Tibial nerve (tissue), 4 donors: ENCODE results near the gene DHFR2. TPM values are rescaled to one million over a fixed set of nuclear protein-coding genes. Genes with fewer than 3 reads are reported as not detected.

Experiments
- DNase-seq, 2 donors: peaks; one replicate each; pipeline ENCODE4 v3.0.0-alpha.2; 2019; ENCODE audit warnings: low spot score in 2 of 2
- H3K27ac ChIP-seq, 4 donors: fragments of 200-600 bp; sonication (generic) in 3 of 4; one replicate each; pipeline ENCODE4 v1.5.1; 2017 to 2019; ENCODE audit warnings: mild to moderate bottlenecking in 1 of 4
- H3K27me3 ChIP-seq, 2 donors: fragments of 200-600 bp; sonication (generic) in 1 of 2; one replicate each; pipeline versions ENCODE4 v1.5.1 to v1.6.0; 2017 to 2019
- H3K36me3 ChIP-seq, 3 donors: fragments of 200-600 bp; sonication (generic); one replicate each; pipeline ENCODE4 v1.5.1; 2018 to 2019
- H3K4me1 ChIP-seq, 4 donors: fragments of 200-600 bp; sonication (generic) in 3 of 4; one replicate each; pipeline ENCODE4 v1.5.1; 2017 to 2019
- H3K4me3 ChIP-seq, 4 donors: fragments of 200-600 bp; sonication (generic) in 3 of 4; one replicate each; pipeline ENCODE4 v1.5.1; 2017 to 2019; ENCODE audit warnings: mild to moderate bottlenecking in 1 of 4, moderate library complexity in 1 of 4
- H3K9me3 ChIP-seq, 4 donors: fragments of 200-600 bp; sonication (generic) in 3 of 4; one replicate each; pipeline ENCODE4 v1.5.1; 2017 to 2019
- CTCF ChIP-seq, 5 experiments: fragments of 200-600 bp in 3 of 5; fragments of 450-650 bp in 2 of 5; sonication (generic) in 3 of 5; IDR thresholded peaks; one replicate each; pipeline ENCODE4 v1.5.1; 2016 to 2019; ENCODE audit warnings: antibody characterized with exemption in 5 of 5, mild to moderate bottlenecking in 3 of 5, moderate library complexity in 2 of 5
- EP300 ChIP-seq, 2 donors: sonication (generic); formaldehyde crosslinking; IDR thresholded peaks; one replicate each; pipeline ENCODE4 v1.6.1; 2017; ENCODE audit warnings: antibody characterized with exemption in 2 of 2, mild to moderate bottlenecking in 1 of 2
- POLR2A ChIP-seq, 2 donors: fragments of 450-650 bp; IDR thresholded peaks; one replicate each; pipeline ENCODE4 v1.6.1; 2017; ENCODE audit warnings: antibody characterized with exemption in 2 of 2, mild to moderate bottlenecking in 2 of 2, moderate library complexity in 2 of 2
- WGBS, 2 donors: methylation state at CpG; one replicate each; pipeline ENCODE4 v1.1.5; 2018; 5-methylcytosine and 5-hydroxymethylcytosine counted together
- total RNA-seq, 4 donors: library from RNA; depleted of rRNA; stranded (reverse); fragments of >200 nt; gene quantifications; one replicate each; pipeline ENCODE4 v1.1.0, GENCODE V29; 2016

The DHFR2 gene
- total RNA-seq, 4 donors from 2014 or later = 3.9 to 8.5 (median 4.9) TPM

GRCh38 chr3:94070341-94070911, 7.7 kb upstream of the DHFR2 start:
- WGBS, 2 donors = 92 to 94% methylated on average over 6 of the region's 6 CpGs
- peaks cover 0 to 10% (median 3%) of the 10 kb centered on the region in 4 donors for H3K4me1 ChIP-seq
- no peaks in the 10 kb centered on the region for H3K27me3 ChIP-seq
- H3K4me3 ChIP-seq = no peak overlapping the region
- H3K27ac ChIP-seq = no peak overlapping the region
- DNase-seq = no peak
- peaks cover 0 to 35% (median 0%) of the 10 kb centered on the region in 3 donors for H3K36me3 ChIP-seq
- TF ChIP-seq CTCF (IDR thresholded peaks at IDR 0.05) (no peak), EP300 (IDR thresholded peaks at IDR 0.05) (no peak), POLR2A (IDR thresholded peaks at IDR 0.05) (no peak)
- no peaks in the 10 kb centered on the region for H3K9me3 ChIP-seq

DNA sequence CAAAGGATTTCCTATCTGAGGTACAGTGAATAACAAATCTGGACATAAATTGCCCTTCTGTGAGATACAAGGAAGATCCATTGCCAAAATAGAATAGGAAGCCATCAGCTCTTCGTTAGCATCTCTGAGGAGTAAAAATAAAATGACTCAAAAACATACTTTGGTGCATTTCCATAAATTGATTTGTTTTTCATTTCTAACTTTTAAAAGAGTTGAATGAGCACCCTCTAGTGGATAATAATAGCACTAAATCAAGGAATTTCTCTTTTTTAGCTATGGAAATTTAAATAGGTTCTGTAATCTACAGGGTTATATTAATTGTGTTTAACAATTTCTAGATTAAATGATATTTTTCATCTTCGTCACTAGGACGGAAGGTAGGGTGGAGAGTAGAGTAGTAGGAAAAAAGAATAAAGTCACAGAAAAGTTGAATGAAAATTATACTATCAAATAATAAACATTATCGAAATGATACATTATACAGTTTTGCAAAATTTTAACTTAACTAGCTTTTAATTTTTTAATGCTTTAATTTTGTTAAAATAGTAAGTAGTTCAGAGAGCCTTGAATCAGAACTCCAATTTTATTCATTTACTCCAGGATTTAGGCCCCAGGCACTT, 6.6 kb upstream of the DHFR2 start:
- no peak for DNase-seq
- peaks cover 0 to 21% (median 7%) of the 10 kb centered on the region in 4 donors for H3K4me1 ChIP-seq
- no peaks in the 10 kb centered on the region for H3K27me3 ChIP-seq
- TF ChIP-seq CTCF (IDR thresholded peaks at IDR 0.05) (peak; percentile 45 to 62 (median 48)), POLR2A (IDR thresholded peaks at IDR 0.05) (no peak), EP300 (IDR thresholded peaks at IDR 0.05) (no peak)
- no peak overlapping the region for H3K4me3 ChIP-seq
- H3K9me3 ChIP-seq = no peaks in the 10 kb centered on the region
- H3K27ac ChIP-seq = no peak overlapping the region
- WGBS, 2 donors = 48 to 54% methylated on average over 4 of the region's 4 CpGs
- H3K36me3 ChIP-seq = peaks cover 0 to 35% (median 0%) of the 10 kb centered on the region in 3 donors

- no peaks in the 10 kb centered on the region for H3K9me3 ChIP-seq
- no peak for DNase-seq
- peaks cover 0 to 24% (median 0%) of the 10 kb centered on the region in 3 donors for H3K36me3 ChIP-seq
- TF ChIP-seq EP300 (IDR thresholded peaks at IDR 0.05) (no peak), POLR2A (IDR thresholded peaks at IDR 0.05) (no peak), CTCF (IDR thresholded peaks at IDR 0.05) (no peak)
- no peaks in the 10 kb centered on the region for H3K27me3 ChIP-seq
- peak overlapping the region in 1 of 4 donors; percentile 10 for H3K27ac ChIP-seq
- H3K4me3 ChIP-seq = no peak overlapping the region
- peaks cover 0 to 36% (median 14%) of the 10 kb centered on the region in 4 donors for H3K4me1 ChIP-seq
- 85 to 91% methylated on average over 6 of the region's 6 CpGs for WGBS, 2 donors
These were observed 4.1 kb upstream of the DHFR2 start for GRCh38 chr3:94066506-94067500.

DNA sequence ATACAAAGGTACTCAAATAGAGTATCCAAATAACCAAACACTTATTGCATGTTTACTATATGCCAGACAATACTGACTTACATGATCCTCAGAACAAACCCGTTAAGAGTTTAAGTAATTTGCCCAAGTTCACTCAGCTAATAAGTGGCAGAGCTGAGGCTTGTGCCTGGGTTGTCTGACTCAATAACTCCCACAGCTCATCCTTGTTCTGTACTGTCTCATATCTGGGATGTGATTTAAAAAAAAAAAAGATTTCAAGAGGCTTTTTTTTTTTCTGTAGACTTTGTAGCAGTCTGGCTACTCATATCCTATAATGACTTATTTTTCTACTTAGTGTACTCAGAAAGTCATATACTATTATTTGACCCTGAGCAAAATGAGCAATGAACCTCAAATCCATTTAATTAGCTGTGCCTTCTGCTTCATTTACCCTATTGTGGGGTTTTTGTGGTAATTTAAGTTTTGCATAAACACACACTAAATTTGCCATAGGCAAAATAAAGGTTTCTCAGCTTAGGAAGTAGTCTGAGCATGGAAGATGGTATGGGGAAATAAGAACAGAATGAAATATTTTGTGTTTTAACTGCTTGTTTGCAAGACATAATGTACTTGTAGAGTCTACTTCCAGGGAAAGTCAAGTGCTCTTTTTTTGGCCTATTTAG, 3.2 kb upstream of the DHFR2 start:
- DNase-seq = no peak
- 77 to 85% methylated on average over 1 of the region's 1 CpG for WGBS, 2 donors
- H3K4me1 ChIP-seq = peaks cover 0 to 37% (median 14%) of the 10 kb centered on the region in 4 donors
- TF ChIP-seq POLR2A (IDR thresholded peaks at IDR 0.05) (no peak), EP300 (IDR thresholded peaks at IDR 0.05) (no peak), CTCF (IDR thresholded peaks at IDR 0.05) (no peak)
- H3K27me3 ChIP-seq = no peaks in the 10 kb centered on the region
- H3K9me3 ChIP-seq = no peaks in the 10 kb centered on the region
- H3K4me3 ChIP-seq = no peak overlapping the region
- H3K27ac ChIP-seq = peak overlapping the region in 1 of 4 donors; percentile 10
- peaks cover 0 to 20% (median 0%) of the 10 kb centered on the region in 3 donors for H3K36me3 ChIP-seq
